ENCODE data around the gene CYTH2. TPM values are rescaled to one million over a fixed set of nuclear protein-coding genes. Genes with fewer than 3 reads are reported as not detected.

Gene CYTH2
- polyA plus RNA-seq, 3 donors: 21.3 to 48.2 (median 21.7) TPM

DNA sequence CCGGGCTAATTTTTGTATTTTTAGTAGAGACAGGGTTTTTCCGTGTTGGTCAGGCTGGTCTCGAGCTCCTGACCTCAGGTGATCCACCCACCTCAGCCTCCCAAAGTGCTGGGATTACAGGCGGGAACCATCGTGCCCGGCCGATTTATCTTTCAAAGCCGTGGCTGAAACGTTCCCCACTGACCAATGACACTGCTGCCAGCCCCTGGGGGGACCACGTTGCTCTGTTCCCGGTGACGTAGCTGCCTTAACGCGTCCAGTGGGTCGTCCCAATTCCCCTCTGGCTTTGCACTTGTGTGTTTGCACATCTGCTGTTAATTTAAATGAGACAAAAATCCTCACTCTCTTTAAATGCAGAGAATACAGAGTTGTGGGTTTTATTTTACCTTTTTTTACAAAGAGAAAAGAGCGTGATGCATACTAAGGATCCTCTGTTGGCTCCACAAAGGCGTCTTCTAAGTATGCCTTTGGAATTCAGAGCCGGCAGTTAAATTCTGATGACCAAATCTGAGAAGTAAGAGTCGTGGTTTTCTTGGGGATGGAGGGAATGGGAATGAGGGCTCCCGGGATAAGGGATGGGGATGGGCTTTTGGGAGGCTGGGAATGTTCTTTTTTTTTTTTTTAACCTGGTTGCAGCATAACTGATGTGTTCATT lies 61.0 kb downstream of the CYTH2 start:
- Histone ChIP-seq H3K9me3 (replicated peaks in 1 of 2; ENCODE audit: control insufficient read depth in 1 of 2, insufficient read depth in 1 of 2, low read length in 2 of 2) (peaks cover 24 to 30% of the 10 kb centered on the region in 2 donors), H3K36me3 (replicated peaks in 1 of 2; ENCODE audit: control insufficient read depth in 1 of 2, insufficient read depth in 2 of 2, low read length in 2 of 2) (no peaks in the 10 kb centered on the region), H3K79me2 (ENCODE audit: insufficient read depth, low read length) (no peaks in the 10 kb centered on the region), H3K4me1 (ENCODE audit: control insufficient read depth in 1 of 2, insufficient read depth in 2 of 2, low read length in 2 of 2) (no peaks in the 10 kb centered on the region), H2AFZ (ENCODE audit: insufficient read depth, low read depth, low read length, poor library complexity, severe bottlenecking) (no peak overlapping the region), H3K4me3 (replicated peaks in 1 of 3; ENCODE audit: low read depth in 2 of 3, low read length in 3 of 3) (no peak overlapping the region), H4K20me1 (ENCODE audit: insufficient read depth, low read length) (no peaks in the 10 kb centered on the region), H3K9ac (ENCODE audit: insufficient read depth, low read length, poor library complexity, severe bottlenecking) (no peak overlapping the region), H3K4me2 (replicated peaks; ENCODE audit: extremely low read depth, low read length, poor library complexity, severe bottlenecking) (no peak overlapping the region), H3K27ac (ENCODE audit: low read depth in 1 of 2, low read length in 2 of 2) (no peak overlapping the region), H3K27me3 (ENCODE audit: control insufficient read depth in 2 of 2, insufficient read depth in 2 of 2, low read length in 2 of 2) (no peaks in the 10 kb centered on the region)
- WGBS (ENCODE audit: insufficient coverage): 86% methylated on average over 11 of the region's 20 CpGs
- TF ChIP-seq, protein P1, sequence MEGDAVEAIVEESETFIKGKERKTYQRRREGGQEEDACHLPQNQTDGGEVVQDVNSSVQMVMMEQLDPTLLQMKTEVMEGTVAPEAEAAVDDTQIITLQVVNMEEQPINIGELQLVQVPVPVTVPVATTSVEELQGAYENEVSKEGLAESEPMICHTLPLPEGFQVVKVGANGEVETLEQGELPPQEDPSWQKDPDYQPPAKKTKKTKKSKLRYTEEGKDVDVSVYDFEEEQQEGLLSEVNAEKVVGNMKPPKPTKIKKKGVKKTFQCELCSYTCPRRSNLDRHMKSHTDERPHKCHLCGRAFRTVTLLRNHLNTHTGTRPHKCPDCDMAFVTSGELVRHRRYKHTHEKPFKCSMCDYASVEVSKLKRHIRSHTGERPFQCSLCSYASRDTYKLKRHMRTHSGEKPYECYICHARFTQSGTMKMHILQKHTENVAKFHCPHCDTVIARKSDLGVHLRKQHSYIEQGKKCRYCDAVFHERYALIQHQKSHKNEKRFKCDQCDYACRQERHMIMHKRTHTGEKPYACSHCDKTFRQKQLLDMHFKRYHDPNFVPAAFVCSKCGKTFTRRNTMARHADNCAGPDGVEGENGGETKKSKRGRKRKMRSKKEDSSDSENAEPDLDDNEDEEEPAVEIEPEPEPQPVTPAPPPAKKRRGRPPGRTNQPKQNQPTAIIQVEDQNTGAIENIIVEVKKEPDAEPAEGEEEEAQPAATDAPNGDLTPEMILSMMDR (IDR thresholded peaks at IDR 0.05): no peak
- H3K4me1 Mint-ChIP-seq: no peaks in the 10 kb centered on the region
- H3K36me3 Mint-ChIP-seq: peaks cover 0 to 3% of the 10 kb centered on the region in 2 donors
- H3K27ac Mint-ChIP-seq: no peak overlapping the region
- peaks cover 19 to 42% (median 35%) of the 10 kb centered on the region in 7 donors for H3K9me3 Mint-ChIP-seq
- H3K27me3 Mint-ChIP-seq (ENCODE audit: low read depth in 3 of 3): peaks cover 9 to 14% (median 9%) of the 10 kb centered on the region in 3 donors
- no peak overlapping the region for H3K4me3 Mint-ChIP-seq
- DNase-seq: no peak
- intact Hi-C loops (cut with micrococcal nuclease): no loop called here

DNA sequence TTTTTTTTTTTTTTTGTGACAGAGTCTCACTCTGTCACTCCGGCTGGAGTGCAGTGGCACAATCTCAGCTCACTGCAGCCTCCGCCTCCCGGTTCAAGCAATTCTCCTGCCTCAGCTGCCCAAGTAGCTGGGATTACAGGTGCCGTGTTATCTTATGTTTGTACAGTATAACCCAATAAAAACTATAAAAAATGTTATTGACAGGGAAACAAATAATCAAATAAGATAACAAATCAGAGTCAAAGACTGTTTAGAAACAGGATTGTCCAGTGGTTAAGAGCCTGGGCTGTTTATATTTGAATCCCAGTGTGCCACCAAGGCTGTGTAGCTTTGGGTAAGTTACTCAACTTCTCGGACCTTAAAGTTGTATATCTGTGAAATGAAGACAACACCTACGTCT lies 61.6 kb downstream of the CYTH2 start:
- intact Hi-C loops (cut with micrococcal nuclease): no loop called here
- H2AFZ ChIP-seq (ENCODE audit: insufficient read depth, low read depth, low read length, poor library complexity, severe bottlenecking): no peak overlapping the region
- H3K4me1 ChIP-seq (ENCODE audit: control insufficient read depth in 1 of 2, insufficient read depth in 2 of 2, low read length in 2 of 2): no peaks in the 10 kb centered on the region
- no peak overlapping the region for H3K4me2 ChIP-seq (replicated peaks; ENCODE audit: extremely low read depth, low read length, poor library complexity, severe bottlenecking)
- no peaks in the 10 kb centered on the region for H3K36me3 ChIP-seq (replicated peaks in 1 of 2; ENCODE audit: control insufficient read depth in 1 of 2, insufficient read depth in 2 of 2, low read length in 2 of 2)
- WGBS (ENCODE audit: insufficient coverage): 100% methylated on average over 1 of the region's 6 CpGs
- Mint-ChIP-seq H3K4me1 (no peaks in the 10 kb centered on the region), H3K4me3 (no peak overlapping the region), H3K27me3 (ENCODE audit: low read depth in 3 of 3) (peaks cover 9 to 15% (median 9%) of the 10 kb centered on the region in 3 donors), H3K9me3 (peaks cover 19 to 38% (median 34%) of the 10 kb centered on the region in 7 donors), H3K27ac (no peak overlapping the region), H3K36me3 (peaks cover 0 to 3% of the 10 kb centered on the region in 2 donors)
- H3K27ac ChIP-seq (ENCODE audit: low read depth in 1 of 2, low read length in 2 of 2): no peak overlapping the region
- no peak overlapping the region for H3K9ac ChIP-seq (ENCODE audit: insufficient read depth, low read length, poor library complexity, severe bottlenecking)
- no peak overlapping the region for H3K4me3 ChIP-seq (replicated peaks in 1 of 3; ENCODE audit: low read depth in 2 of 3, low read length in 3 of 3)
- H3K9me3 ChIP-seq (replicated peaks in 1 of 2; ENCODE audit: control insufficient read depth in 1 of 2, insufficient read depth in 1 of 2, low read length in 2 of 2): peaks cover 24 to 25% of the 10 kb centered on the region in 2 donors
- no peaks in the 10 kb centered on the region for H4K20me1 ChIP-seq (ENCODE audit: insufficient read depth, low read length)
- no peaks in the 10 kb centered on the region for H3K27me3 ChIP-seq (ENCODE audit: control insufficient read depth in 2 of 2, insufficient read depth in 2 of 2, low read length in 2 of 2)
- TF ChIP-seq, protein P1 (IDR thresholded peaks at IDR 0.05): no peak
- DNase-seq: no peak
- H3K79me2 ChIP-seq (ENCODE audit: insufficient read depth, low read length): no peaks in the 10 kb centered on the region

Other genes starting within 250 kb of the CYTH2 start
- gene CARD8, start 213.5 kb upstream of the CYTH2 start, polyA plus RNA-seq: 100 to 1,000 TPM in 1 of 3 donors, 10 to 100 TPM in 2; 76.4 to 122 (median 90.9) TPM
- gene ZNF114, start 199.3 kb upstream of the CYTH2 start, polyA plus RNA-seq: not detected
- gene EMP3, start 143.8 kb upstream of the CYTH2 start, polyA plus RNA-seq: 1,000 to 10,000 TPM in 1 of 3 donors, 100 to 1,000 TPM in 2; 802 to 1,036 (median 996) TPM
- gene TMEM143, start 105.4 kb upstream of the CYTH2 start, polyA plus RNA-seq: 10 to 100 TPM in 1 of 3 donors, 1 to 10 TPM in 2; 1.7 to 11.9 (median 2.1) TPM
- not detected for gene SYNGR4, start 105.0 kb upstream of the CYTH2 start, polyA plus RNA-seq
- gene KDELR1, start 77.8 kb upstream of the CYTH2 start, polyA plus RNA-seq: 10 to 100 TPM; 42.0 to 72.0 (median 51.3) TPM
- under 1 TPM in 2 of 3 donors, not detected in 1; 0.13 to 0.29 TPM for gene GRIN2D, start 75.7 kb upstream of the CYTH2 start, polyA plus RNA-seq
- gene GRWD1, start 23.4 kb upstream of the CYTH2 start, polyA plus RNA-seq: 10 to 100 TPM in 1 of 3 donors, 1 to 10 TPM in 2; 3.7 to 13.9 (median 10.0) TPM
- gene KCNJ14, start 13.8 kb upstream of the CYTH2 start, polyA plus RNA-seq: under 1 TPM in 2 of 3 donors, not detected in 1; 0.09 to 0.56 TPM
- gene LMTK3, start 42.5 kb downstream of the CYTH2 start, polyA plus RNA-seq: under 1 TPM in 1 of 3 donors, not detected in 2; 0.08 TPM
- under 1 TPM in 2 of 3 donors, not detected in 1; 0.09 to 0.40 TPM for gene SULT2B1, start 82.8 kb downstream of the CYTH2 start, polyA plus RNA-seq
- not detected for gene SPACA4, start 137.4 kb downstream of the CYTH2 start, polyA plus RNA-seq
- gene FAM83E, start 145.7 kb downstream of the CYTH2 start, polyA plus RNA-seq: not detected
- 1,000 to 10,000 TPM in 1 of 3 donors, 100 to 1,000 TPM in 2; 803 to 1,540 (median 892) TPM for gene RPL18, start 149.8 kb downstream of the CYTH2 start, polyA plus RNA-seq
- 1 to 10 TPM; 8.5 to 9.4 (median 9.1) TPM for gene SPHK2, start 150.1 kb downstream of the CYTH2 start, polyA plus RNA-seq
- gene DBP, start 168.0 kb downstream of the CYTH2 start, polyA plus RNA-seq: 10 to 100 TPM; 12.8 to 22.3 (median 17.5) TPM
- 1 to 10 TPM; 1.1 to 4.9 (median 1.8) TPM for gene CA11, start 176.8 kb downstream of the CYTH2 start, polyA plus RNA-seq
- gene NTN5, start 203.6 kb downstream of the CYTH2 start, polyA plus RNA-seq: under 1 TPM in 1 of 3 donors, not detected in 2; 0.44 TPM
- not detected for gene FUT2, start 226.6 kb downstream of the CYTH2 start, polyA plus RNA-seq